ENCODE data around the gene CD99.
"Not testable (repeated sequence)": the region's sequence is repeated elsewhere in the genome, so short reads cannot be mapped to it uniquely, and the experiment has no call there.

DNA sequence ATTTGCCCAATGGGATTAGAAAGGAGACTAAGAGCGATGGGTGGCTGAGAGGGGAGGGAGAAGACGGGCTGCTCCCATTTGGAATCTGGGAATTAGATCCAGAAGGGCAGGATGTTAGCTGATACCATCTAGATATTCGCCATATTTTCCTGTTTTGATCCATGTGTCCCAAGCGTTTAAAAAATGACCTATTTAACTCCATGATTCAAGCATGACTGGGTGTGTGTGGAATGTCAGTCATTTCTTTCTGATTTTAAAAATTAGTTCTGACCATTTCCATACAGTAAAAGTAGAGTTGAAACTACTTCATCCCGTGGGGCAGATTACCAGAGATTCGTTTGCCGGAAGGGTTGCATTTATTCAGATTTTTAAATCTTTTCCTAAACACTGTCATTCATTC is 61.3 kb downstream of the CD99 start:
- not testable (repeated sequence) for TF ChIP-seq CTCF (IDR thresholded peaks at IDR 0.05; ENCODE audit: insufficient read depth, low read length, poor library complexity, severe bottlenecking); EZH2phosphoT487 (conservative IDR thresholded peaks at IDR 0.05; ENCODE audit: low read length)

Data from SU-DHL-6 (cell line).